ENCODE results near the gene PPP2R5C. TPM values are rescaled to one million over a fixed set of nuclear protein-coding genes. Genes with fewer than 3 reads are reported as not detected.
A peak's percentile ranks its signal among the peaks of the same experiment; 100 is the strongest.

The PPP2R5C gene
- total and polyA plus RNA-seq, 11 donors: 99.4 to 248 (median 204) TPM

DNA sequence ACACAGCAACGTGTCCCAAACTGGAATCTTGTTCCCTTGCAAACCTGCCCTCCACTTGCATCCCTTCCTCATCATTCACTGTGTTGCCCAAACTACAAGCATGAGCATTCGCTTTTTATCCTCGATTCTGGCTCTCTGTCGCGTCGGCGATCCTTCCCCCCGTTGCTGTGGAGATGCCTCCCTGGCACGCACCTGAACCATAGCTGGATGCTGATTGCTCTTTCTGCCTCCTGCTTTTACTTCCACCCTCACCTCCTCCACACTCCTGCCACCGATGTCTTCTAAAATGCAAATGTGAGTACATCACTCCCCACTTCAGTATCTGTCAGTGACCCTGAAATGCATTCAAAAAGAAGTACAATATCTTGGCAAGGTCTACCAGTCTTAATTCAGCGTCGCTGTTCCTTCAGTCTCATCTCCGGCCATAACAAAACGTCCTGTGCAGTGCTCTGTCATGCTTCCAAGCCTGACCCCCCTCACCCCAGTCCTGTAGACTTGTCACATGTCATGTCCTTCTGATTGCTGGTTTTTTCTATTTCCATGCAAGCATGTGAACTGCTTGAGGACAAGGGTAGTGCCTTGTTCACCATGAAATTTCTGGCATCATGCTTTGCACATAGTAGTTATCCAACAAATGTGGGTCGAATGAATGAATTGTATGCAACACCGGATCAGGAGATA is 2.5 kb upstream of the PPP2R5C start:
- H3K4me3 ChIP-seq: no peak overlapping the region
- H3K36me3 ChIP-seq: peaks cover 0 to 8% (median 6%) of the 10 kb centered on the region in 9 donors
- no peaks in the 10 kb centered on the region for H3K9me3 ChIP-seq
- WGBS, 4 donors: 80 to 82% (median 80%) methylated on average over 16 of the region's 16 CpGs
- H3K27me3 ChIP-seq: no peaks in the 10 kb centered on the region
- no peak for DNase-seq
- no peak for ATAC-seq
- intact Hi-C loops (cut with DNase I): loop anchor here in 5 of 10 donors (5.0 kb wide), 1 partner anchor 52 kb away; no protein-coding TSS in a partner anchor
- H3K27ac ChIP-seq: no peak overlapping the region
- peaks cover 0 to 26% (median 10%) of the 10 kb centered on the region in 12 donors for H3K4me1 ChIP-seq
- TF ChIP-seq, protein P1, sequence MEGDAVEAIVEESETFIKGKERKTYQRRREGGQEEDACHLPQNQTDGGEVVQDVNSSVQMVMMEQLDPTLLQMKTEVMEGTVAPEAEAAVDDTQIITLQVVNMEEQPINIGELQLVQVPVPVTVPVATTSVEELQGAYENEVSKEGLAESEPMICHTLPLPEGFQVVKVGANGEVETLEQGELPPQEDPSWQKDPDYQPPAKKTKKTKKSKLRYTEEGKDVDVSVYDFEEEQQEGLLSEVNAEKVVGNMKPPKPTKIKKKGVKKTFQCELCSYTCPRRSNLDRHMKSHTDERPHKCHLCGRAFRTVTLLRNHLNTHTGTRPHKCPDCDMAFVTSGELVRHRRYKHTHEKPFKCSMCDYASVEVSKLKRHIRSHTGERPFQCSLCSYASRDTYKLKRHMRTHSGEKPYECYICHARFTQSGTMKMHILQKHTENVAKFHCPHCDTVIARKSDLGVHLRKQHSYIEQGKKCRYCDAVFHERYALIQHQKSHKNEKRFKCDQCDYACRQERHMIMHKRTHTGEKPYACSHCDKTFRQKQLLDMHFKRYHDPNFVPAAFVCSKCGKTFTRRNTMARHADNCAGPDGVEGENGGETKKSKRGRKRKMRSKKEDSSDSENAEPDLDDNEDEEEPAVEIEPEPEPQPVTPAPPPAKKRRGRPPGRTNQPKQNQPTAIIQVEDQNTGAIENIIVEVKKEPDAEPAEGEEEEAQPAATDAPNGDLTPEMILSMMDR (IDR thresholded peaks at IDR 0.05): no peak
- no peak for TF ChIP-seq POLR2A (IDR thresholded peaks at IDR 0.05)

GRCh38 chr14:101760138-101761011 is 1.1 kb upstream of the PPP2R5C start:
- Histone ChIP-seq H3K27me3 (no peaks in the 10 kb centered on the region), H3K36me3 (peaks cover 0 to 16% (median 12%) of the 10 kb centered on the region in 9 donors), H3K4me3 (peak overlapping the region in 11 of 12 donors; percentile 54 to 100 (median 97)), H3K9me3 (no peaks in the 10 kb centered on the region), H3K27ac (peak overlapping the region in 11 of 12 donors; percentile 11 to 99 (median 96)), H3K4me1 (peaks cover 0 to 30% (median 11%) of the 10 kb centered on the region in 12 donors)
- DNase-seq (peak; percentile 98 to 99 (median 99)), ATAC-seq (peak; percentile 91 to 93 (median 92))
- TF ChIP-seq, protein P1 (IDR thresholded peaks at IDR 0.05): no peak
- TF ChIP-seq POLR2A (IDR thresholded peaks at IDR 0.05): no peak
- intact Hi-C loops (cut with DNase I): loop anchor here in 6 of 10 donors (2.0 to 10.0 kb wide), 6 partner anchors 53 to 202 kb away; partner anchors contain the start of gene DYNC1H1 (in 1 of the 6)
- WGBS, 4 donors: 2 to 6% (median 3%) methylated on average over 23 to 63 of the region's 63 CpGs

- Histone ChIP-seq H3K36me3 (peaks cover 0 to 32% (median 26%) of the 10 kb centered on the region in 9 donors), H3K27ac (peak overlapping the region in 11 of 12 donors; percentile 60 to 91 (median 77)), H3K4me3 (peak overlapping the region; percentile 62 to 98 (median 80)), H3K4me1 (peaks cover 0 to 30% (median 11%) of the 10 kb centered on the region in 12 donors), H3K27me3 (no peaks in the 10 kb centered on the region), H3K9me3 (no peaks in the 10 kb centered on the region)
- intact Hi-C loops (cut with DNase I): loop anchor here in 6 of 10 donors (2.0 to 10.0 kb wide), 6 partner anchors 55 to 200 kb away; partner anchors contain the start of gene DYNC1H1 (in 1 of the 6)
- WGBS, 4 donors: 0 to 1% (median 1%) methylated on average over 24 to 72 of the region's 72 CpGs
- ATAC-seq (no peak), DNase-seq (peak; percentile 38 to 79 (median 51))
- TF ChIP-seq, protein P1 (IDR thresholded peaks at IDR 0.05): no peak
- TF ChIP-seq POLR2A (IDR thresholded peaks at IDR 0.05): peak in 1 of 2 donors; percentile 10
Observed at GRCh38 chr14:101761881-101762529, 496 bp downstream of the PPP2R5C start.
